GM19395 (cell line): ENCODE data around the gene ADAMTSL3.

Experiments
- ATAC-seq: cut with Tn5 transposase; IDR thresholded peaks from one replicate; pipeline ENCODE4 v1.9.1; 2021; ENCODE audit warnings: mild to moderate bottlenecking, moderate library complexity; ENCODE audit not compliant: unreplicated experiment

Gene ADAMTSL3

GRCh38 chr15:83866692-83867091 is 212.8 kb downstream of the ADAMTSL3 start:
- no peak for ATAC-seq

- ATAC-seq, result no peak
These were observed 215.4 kb downstream of the ADAMTSL3 start for GRCh38 chr15:83869341-83869740.

GRCh38 chr15:83871808-83872559 is 218.1 kb downstream of the ADAMTSL3 start:
- ATAC-seq, result peak; percentile 89

GRCh38 chr15:83873966-83874365 is 220.0 kb downstream of the ADAMTSL3 start:
- ATAC-seq, result no peak

GRCh38 chr15:83880529-83880928 is 226.6 kb downstream of the ADAMTSL3 start:
- ATAC-seq, result no peak

- ATAC-seq, result no peak
These were observed 227.2 kb downstream of the ADAMTSL3 start for GRCh38 chr15:83881156-83881555.

GRCh38 chr15:83886321-83886720 is 232.4 kb downstream of the ADAMTSL3 start:
- no peak for ATAC-seq

- ATAC-seq, result no peak
These were observed 233.5 kb downstream of the ADAMTSL3 start for GRCh38 chr15:83887404-83887803.

GRCh38 chr15:83887961-83888360 is 234.0 kb downstream of the ADAMTSL3 start:
- ATAC-seq, result no peak

- no peak for ATAC-seq
These were observed 236.1 kb downstream of the ADAMTSL3 start for GRCh38 chr15:83889995-83890394.

- no peak for ATAC-seq
These were observed 236.7 kb downstream of the ADAMTSL3 start for GRCh38 chr15:83890587-83890986.

- no peak for ATAC-seq
These were observed 238.6 kb downstream of the ADAMTSL3 start for GRCh38 chr15:83892498-83892897.

GRCh38 chr15:83893308-83893707 is 239.4 kb downstream of the ADAMTSL3 start:
- ATAC-seq, result no peak

GRCh38 chr15:83897037-83897436 is 243.1 kb downstream of the ADAMTSL3 start:
- no peak for ATAC-seq

GRCh38 chr15:83898361-83898760 is 244.4 kb downstream of the ADAMTSL3 start:
- no peak for ATAC-seq

- ATAC-seq, result no peak
These were observed 245.7 kb downstream of the ADAMTSL3 start for GRCh38 chr15:83899670-83900069.

GRCh38 chr15:83904107-83905040 is 250.5 kb downstream of the ADAMTSL3 start:
- ATAC-seq, result no peak

- no peak for ATAC-seq
These were observed 251.8 kb downstream of the ADAMTSL3 start for GRCh38 chr15:83905556-83906273.

- ATAC-seq, result no peak
These were observed 257.4 kb downstream of the ADAMTSL3 start for GRCh38 chr15:83911345-83911744.

GRCh38 chr15:83912343-83912742 is 258.4 kb downstream of the ADAMTSL3 start:
- ATAC-seq, result no peak

- ATAC-seq, result no peak
These were observed 259.2 kb downstream of the ADAMTSL3 start for GRCh38 chr15:83913034-83913632.
